H1 (cell line): Measurements from ENCODE around the gene MAPKAPK2. TPM values are rescaled to one million over a fixed set of nuclear protein-coding genes. Genes with fewer than 3 reads are reported as not detected.

Experiments used
- EGR1 ChIP-seq: IDR thresholded peaks from 2 replicates; pipeline ENCODE4 v1.6.1; 2011; ENCODE audit warnings: low read depth, low read length, borderline replicate concordance
- POLR2AphosphoS5 ChIP-seq: IDR thresholded peaks from 2 replicates; pipeline ENCODE4 v1.6.1; 2011; ENCODE audit warnings: low read depth, low read length
- polyA plus RNA-seq, 7 experiments: library from polyadenylated mRNA; depleted of rRNA in 3 of 7; stranded (reverse) in 5 of 7; unstranded in 2 of 7; fragments of >200 nt in 5 of 7; fragments of 200-250 nt in 2 of 7; gene quantifications; 1 replicate in 5 of 7; 2 replicates in 1 of 7; 4 replicates in 1 of 7; pipeline versions ENCODE4 v1.2.1 to v1.2.3, GENCODE V29; 2011 to 2013; ENCODE audit warnings: missing spikeins in 2 of 7, mixed read lengths in 2 of 7
- total RNA-seq: library from RNA; stranded (reverse); fragmentation: NEBNext Ultra II Directional; extraction: Animal tissue kit (Norgen Biotek cat#: 25700); gene quantifications from 2 replicates; pipeline ENCODE4 v1.2.1, GENCODE V29; 2021

MAPKAPK2 gene
- total and polyA plus RNA-seq, 2 of the 8 experiments (the other 6 are each of a cell fraction or from before 2014, with no cell fraction given), result 27.5 to 44.9 TPM

GRCh38 chr1:206760590-206760989 lies 75.9 kb downstream of the MAPKAPK2 start (continued):
- TF ChIP-seq POLR2AphosphoS5 (no peak), EGR1 (no peak)
